ENCODE measurements around the gene RNF220. TPM values are rescaled to one million over a fixed set of nuclear protein-coding genes. Genes with fewer than 3 reads are reported as not detected.

Gene RNF220
- total and polyA plus RNA-seq, 9 of the 15 experiments (the other 6 are each of a cell fraction or from before 2014, with no cell fraction given) = 5.1 to 117 (median 66.9) TPM

DNA sequence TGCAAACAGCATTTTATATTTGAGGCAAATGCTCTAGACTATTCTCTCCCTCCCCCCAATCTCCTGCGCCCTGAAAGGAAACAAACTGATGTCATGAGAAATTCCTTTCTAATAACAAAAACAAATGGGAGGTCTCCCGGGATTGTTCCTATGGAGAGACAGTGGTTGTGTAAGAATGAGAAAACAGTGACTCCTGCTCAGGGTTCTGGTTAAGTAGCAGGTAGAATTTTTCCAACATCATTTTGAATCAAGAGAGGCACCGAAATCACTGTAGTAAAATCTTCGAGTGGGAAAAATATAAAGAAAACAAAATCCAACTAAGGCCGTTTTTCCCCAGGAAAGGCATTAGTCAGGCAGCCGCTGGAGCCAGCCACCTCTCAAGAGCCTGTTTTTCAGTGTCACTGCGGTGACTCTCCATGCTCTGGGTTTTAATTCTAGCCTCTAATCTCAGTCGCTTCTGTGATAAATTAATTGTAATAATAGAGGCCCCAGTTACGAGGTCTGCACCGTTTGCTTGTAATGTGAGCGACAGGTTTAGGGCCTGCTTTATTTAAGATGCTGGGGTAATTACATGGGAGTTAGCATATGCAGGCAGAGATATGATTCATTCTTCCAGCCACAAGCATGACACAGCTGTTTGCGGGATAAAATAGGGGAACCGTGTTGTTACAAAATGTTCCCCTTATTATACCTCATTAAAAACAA lies 80.3 kb downstream of the RNF220 start (continued):
- TF ChIP-seq RAD51 (IDR thresholded peaks at IDR 0.05; ENCODE audit: borderline replicate concordance, low read depth) (peak; percentile 31; the same call in 1 of the 2 replicates), XRCC3 (IDR thresholded peaks at IDR 0.05) (no peak), SMARCA4 (IDR thresholded peaks at IDR 0.05) (peak; percentile 99), PHB2 (IDR thresholded peaks at IDR 0.05; ENCODE audit: low read depth) (peak; percentile 39; the same call in 1 of the 2 replicates), ATF7 (IDR thresholded peaks at IDR 0.05) (peak; percentile 80; the same call in 1 of the 2 replicates), JUN (IDR thresholded peaks at IDR 0.05; ENCODE audit: borderline replicate concordance, low read depth, low read length) (peak; percentile 89), JUN (CRISPR knock-in tag; IDR thresholded peaks at IDR 0.05; ENCODE audit: borderline replicate concordance) (0 out of 2 replicates have a peak, but pooled peaks have one; percentile 61), NONO (IDR thresholded peaks at IDR 0.05; ENCODE audit: low read depth in 2 of 2, low read length in 1 of 2) (no peak), SIN3B (IDR thresholded peaks at IDR 0.05; ENCODE audit: low read depth) (no peak), TAF9B (IDR thresholded peaks at IDR 0.05; ENCODE audit: partially characterized antibody) (peak; percentile 44), MYNN (IDR thresholded peaks at IDR 0.05) (peak; percentile 21; the same call in 1 of the 2 replicates), MYNN (CRISPR knock-in tag; IDR thresholded peaks at IDR 0.05) (no peak), BDP1 (IDR thresholded peaks at IDR 0.05; ENCODE audit: insufficient read depth, insufficient read length) (no peak), RBM14 (IDR thresholded peaks at IDR 0.05; ENCODE audit: borderline replicate concordance, insufficient read depth, low read depth, low read length) (no peak)
- TF ChIP-seq, protein P1, sequence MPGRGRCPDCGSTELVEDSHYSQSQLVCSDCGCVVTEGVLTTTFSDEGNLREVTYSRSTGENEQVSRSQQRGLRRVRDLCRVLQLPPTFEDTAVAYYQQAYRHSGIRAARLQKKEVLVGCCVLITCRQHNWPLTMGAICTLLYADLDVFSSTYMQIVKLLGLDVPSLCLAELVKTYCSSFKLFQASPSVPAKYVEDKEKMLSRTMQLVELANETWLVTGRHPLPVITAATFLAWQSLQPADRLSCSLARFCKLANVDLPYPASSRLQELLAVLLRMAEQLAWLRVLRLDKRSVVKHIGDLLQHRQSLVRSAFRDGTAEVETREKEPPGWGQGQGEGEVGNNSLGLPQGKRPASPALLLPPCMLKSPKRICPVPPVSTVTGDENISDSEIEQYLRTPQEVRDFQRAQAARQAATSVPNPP (IDR thresholded peaks at IDR 0.05; ENCODE audit: borderline replicate concordance, insufficient read depth, insufficient read length) = no peak
- TF ChIP-seq, protein P2, sequence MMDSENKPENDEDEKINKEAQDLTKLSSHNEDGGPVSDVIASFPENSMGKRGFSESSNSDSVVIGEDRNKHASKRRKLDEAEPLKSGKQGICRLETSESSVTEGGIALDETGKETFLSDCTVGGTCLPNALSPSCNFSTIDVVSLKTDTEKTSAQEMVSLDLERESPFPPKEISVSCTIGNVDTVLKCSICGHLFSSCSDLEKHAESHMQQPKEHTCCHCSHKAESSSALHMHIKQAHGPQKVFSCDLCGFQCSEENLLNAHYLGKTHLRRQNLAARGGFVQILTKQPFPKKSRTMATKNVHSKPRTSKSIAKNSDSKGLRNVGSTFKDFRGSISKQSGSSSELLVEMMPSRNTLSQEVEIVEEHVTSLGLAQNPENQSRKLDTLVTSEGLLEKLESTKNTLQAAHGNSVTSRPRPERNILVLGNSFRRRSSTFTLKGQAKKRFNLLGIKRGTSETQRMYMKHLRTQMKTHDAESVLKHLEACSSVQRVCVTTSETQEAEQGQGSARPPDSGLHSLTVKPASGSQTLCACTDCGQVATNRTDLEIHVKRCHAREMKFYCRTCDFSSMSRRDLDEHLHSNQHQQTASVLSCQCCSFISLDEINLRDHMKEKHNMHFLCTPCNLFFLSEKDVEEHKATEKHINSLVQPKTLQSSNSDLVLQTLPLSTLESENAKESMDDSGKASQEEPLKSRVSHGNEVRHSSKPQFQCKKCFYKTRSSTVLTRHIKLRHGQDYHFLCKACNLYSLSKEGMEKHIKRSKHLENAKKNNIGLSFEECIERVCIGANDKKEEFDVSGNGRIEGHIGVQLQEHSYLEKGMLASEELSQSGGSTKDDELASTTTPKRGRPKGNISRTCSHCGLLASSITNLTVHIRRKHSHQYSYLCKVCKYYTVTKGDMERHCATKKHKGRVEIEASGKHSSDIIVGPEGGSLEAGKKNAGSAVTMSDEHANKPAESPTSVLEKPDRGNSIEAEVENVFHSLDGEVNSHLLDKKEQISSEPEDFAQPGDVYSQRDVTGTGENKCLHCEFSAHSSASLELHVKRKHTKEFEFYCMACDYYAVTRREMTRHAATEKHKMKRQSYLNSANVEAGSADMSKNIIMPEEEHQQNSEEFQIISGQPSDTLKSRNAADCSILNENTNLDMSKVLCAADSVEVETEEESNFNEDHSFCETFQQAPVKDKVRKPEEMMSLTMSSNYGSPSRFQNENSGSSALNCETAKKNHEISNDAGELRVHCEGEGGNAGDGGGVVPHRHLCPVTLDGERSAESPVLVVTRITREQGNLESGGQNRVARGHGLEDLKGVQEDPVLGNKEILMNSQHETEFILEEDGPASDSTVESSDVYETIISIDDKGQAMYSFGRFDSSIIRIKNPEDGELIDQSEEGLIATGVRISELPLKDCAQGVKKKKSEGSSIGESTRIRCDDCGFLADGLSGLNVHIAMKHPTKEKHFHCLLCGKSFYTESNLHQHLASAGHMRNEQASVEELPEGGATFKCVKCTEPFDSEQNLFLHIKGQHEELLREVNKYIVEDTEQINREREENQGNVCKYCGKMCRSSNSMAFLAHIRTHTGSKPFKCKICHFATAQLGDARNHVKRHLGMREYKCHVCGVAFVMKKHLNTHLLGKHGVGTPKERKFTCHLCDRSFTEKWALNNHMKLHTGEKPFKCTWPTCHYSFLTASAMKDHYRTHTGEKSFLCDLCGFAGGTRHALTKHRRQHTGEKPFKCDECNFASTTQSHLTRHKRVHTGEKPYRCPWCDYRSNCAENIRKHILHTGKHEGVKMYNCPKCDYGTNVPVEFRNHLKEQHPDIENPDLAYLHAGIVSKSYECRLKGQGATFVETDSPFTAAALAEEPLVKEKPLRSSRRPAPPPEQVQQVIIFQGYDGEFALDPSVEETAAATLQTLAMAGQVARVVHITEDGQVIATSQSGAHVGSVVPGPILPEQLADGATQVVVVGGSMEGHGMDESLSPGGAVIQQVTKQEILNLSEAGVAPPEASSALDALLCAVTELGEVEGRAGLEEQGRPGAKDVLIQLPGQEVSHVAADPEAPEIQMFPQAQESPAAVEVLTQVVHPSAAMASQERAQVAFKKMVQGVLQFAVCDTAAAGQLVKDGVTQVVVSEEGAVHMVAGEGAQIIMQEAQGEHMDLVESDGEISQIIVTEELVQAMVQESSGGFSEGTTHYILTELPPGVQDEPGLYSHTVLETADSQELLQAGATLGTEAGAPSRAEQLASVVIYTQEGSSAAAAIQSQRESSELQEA (IDR thresholded peaks at IDR 0.05; ENCODE audit: low read depth) = no peak
- TF ChIP-seq, protein P3, sequence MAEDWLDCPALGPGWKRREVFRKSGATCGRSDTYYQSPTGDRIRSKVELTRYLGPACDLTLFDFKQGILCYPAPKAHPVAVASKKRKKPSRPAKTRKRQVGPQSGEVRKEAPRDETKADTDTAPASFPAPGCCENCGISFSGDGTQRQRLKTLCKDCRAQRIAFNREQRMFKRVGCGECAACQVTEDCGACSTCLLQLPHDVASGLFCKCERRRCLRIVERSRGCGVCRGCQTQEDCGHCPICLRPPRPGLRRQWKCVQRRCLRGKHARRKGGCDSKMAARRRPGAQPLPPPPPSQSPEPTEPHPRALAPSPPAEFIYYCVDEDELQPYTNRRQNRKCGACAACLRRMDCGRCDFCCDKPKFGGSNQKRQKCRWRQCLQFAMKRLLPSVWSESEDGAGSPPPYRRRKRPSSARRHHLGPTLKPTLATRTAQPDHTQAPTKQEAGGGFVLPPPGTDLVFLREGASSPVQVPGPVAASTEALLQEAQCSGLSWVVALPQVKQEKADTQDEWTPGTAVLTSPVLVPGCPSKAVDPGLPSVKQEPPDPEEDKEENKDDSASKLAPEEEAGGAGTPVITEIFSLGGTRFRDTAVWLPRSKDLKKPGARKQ (CRISPR knock-in tag; IDR thresholded peaks at IDR 0.05) = no peak

Measured in K562 (cell line).